COLO668 (cell line): ENCODE results near the gene SPON2.

Experiments
- DNase-seq: peaks from one replicate; lab custom pipeline; 2025; ENCODE audit not compliant: unreplicated experiment; lab: John Stamatoyannopoulos, UW

The SPON2 gene

DNA sequence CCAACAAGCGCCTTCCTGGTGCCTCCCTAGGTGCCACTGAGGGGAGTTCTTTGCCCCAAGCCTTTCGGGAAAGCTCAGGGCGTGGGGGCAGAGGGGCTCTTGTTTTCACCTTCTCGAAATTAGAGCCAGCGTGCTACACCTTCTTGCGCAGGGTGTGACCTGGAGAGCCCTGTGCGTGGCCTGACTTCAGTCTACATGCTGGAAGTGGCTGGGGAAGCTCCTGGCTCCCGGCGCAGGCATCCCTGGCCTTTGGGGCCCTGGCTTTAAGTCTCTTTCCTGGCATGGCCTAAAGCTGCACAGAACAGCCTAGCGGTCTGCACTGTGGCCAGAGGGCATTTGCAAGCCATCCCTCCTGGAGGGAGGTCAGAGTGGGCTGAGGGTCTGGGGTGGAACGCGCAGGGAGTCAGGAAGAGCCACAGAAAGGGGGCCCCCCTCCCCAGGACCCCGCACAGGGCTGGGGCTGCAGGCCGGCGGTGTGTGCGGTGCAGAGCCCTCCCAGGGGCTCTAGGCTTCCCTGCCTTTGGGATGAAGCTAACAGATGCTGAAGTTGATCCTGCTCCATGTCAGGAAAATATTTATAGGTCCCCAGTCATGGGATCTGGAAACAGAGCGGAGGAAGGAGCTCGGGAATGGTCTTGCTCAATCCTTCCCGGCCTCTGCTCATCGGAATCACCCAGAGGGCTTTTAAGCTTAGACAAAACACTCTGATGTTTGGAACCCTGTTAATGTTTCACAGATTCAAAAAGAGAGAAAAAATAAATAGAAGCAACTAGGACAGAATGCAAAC is 781 bp upstream of the SPON2 start:
- DNase-seq: no peak

DNA sequence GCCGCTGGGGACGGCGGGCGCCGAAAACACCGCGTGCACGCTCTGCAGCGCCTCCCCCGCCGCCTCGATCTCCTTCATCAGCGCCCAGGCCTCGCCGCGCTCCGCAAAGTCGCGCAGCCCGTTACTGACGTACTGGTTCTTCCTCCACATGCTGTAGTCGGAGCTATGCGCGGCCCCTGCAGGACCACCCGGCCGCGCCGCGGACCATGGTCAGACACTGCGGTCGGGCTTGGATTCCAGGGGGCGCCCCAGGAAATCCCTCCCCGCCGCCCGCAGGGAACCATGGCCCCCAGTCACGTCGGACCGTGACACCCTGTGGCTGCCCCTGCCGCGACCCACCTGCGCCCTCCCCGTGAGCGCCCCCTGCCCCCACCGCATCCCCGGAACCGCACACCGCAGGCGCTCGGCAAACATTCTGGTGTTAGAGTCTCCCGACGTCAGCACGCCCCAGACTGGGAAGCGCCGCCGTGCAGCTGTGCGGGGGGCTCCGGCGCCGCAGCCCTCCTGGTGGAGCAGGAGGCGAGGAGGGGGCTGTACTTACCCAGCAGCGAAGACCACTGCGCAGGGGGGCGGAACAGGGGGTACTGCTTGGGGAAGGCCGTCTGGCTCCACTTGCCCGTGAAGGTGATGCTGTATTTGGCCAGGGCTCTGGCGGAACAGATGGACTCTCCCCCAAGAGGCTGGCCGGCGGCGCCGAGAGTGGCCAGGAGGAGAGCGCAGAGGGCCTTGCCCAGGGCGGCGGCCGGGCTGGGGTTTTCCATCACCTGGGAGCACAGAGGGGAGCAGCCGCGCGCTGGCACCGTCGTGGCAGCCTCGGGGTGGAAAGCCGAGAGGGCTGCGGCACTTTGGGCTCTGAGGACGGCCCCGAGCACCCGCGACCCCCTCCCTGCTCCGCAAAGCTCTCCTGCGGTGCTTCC is 814 bp downstream of the SPON2 start:
- DNase-seq: no peak

DNA sequence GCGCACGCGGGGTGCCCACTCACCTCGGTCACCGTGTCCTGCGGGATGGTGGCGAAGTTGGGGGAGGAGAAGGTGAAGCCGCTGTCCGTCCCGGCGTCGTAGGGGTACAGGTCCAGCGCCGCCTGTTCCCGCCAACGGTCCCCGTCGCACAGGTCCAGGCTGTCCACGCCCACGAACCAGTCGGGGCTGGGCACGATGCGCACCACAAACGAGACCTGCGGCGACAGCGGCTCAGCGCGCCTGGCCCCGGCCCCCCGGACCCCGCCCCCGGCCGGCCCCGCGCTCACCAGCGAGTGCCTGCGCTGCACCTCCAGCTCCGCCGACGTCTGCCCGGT is 1.4 kb downstream of the SPON2 start:
- no peak for DNase-seq

DNA sequence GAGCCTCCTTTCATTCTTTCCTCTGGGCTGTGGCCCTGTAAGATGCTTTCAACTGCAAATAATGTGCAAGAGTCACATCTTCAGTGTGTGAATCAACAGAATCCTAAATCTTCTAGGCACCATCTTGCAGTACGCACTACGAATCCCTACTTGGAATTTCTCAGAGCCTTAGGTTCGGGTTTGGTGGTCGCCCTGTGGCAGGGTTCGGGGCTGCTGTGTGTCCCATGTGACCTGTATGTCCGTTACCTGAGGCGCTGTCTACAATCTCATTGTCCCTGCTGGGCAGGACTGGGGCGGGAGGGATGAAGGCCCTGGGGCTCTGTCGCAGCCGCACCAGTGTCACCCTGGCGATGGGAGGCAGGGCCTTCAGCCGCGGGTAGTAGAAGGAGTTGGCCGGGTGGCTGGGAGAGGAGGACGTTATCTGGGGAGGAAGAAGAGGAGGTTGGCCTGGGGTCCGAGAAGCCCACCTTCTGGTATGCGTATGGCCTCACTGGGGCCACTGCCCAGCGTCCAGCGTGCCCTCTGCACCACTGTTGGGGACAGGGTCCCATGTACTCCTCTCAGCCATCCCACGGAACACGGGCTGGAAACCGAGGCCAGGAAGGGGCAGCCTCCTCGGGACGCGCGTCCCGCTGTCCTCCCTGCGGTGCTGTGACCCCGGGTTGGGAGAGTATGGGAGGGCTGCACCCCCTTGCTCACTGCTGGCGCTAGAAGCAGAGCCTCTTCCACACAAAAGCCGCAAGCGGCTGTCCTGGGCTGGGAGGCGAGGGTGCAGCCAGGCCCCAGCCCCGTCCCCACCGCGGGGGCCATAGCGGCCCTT is 2.0 kb downstream of the SPON2 start:
- no peak for DNase-seq

DNA sequence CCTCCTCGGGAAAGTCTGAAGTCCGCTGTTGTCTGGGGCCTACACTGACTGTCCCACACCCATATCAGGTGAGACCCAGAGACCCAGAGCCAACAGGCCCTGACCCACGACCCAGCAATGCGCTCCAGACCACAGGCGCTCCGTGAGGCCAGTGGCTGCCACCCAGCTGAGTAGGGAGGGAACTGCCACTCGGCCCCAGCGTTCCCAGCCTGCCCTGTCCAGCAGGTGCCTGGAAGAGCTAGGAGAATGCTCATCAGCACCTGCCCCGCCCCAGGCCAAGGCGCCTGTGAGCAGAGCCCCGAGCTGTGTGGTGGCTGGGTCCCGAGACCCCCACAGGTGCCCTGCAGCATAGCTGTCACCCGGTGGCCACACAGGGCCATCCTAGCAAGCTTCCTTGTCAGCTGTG is 2.7 kb downstream of the SPON2 start:
- no peak for DNase-seq

DNA sequence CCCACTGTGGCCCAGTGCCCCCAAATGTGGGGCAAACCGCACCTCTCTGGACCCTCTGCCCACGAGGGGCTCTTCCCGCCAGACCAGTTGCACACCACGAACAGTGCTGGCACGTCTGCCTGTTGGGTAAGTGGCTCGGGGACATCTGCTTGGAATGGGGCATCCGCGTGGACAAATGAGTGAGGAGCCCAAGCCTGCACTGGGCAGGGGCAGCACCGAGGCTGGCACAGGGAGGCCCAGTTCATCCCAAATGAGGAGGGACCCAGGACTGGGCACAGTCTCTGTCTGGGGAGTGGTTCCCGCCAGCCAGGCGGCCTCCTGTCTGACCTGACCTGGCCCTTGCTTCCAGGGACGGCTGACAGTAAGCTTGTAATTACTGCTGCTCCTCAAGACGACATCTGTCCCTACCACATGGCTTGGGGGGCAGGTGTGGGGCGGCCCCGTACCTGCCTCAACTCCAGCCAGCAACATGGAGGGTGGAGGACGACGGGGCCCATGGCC is 3.2 kb downstream of the SPON2 start:
- DNase-seq: no peak

DNA sequence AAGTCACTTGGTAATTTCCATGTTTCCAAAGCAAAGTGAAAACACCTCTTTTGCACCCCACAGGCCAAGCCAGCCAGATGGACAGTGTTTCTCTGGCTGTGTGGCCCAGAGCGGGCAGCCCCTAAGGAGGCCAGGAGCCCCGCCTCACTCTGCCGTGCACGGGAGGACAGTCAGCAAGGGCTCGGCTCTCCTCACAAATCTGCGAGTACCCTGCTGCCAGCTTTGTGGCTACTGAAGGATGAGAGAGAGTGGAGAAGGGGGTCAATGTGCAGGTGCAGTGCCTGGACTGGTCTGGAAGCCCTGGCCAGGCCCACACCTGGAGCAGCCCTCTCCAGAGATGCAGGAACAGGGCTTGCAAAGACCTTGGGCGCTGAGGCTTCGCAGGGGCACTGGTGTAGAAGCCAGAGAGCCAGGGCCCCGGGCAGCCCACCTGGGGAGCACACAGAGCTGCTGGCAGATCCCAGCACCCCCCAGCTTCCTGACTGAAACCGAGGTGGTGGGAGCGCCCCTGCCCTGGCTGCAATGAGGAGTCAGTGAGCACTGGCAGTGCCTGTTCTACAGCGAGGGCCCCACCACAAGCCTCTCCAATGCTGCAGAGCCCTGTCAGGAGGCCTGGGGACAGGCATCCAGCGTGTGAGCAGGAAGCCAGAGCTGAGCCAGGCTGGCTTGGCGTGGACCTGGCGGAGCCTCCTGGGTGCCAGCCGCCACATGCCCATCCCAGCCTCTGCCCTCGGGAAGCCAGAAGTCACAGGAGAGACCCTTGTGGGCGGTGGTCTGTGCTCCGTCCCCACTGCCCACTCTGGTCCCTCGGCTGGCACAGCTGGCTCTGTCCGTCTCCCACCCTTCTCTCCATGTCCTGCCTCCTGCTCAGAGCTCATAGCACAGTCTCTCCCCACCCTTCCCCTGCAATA is 3.9 kb downstream of the SPON2 start:
- DNase-seq: no peak

DNA sequence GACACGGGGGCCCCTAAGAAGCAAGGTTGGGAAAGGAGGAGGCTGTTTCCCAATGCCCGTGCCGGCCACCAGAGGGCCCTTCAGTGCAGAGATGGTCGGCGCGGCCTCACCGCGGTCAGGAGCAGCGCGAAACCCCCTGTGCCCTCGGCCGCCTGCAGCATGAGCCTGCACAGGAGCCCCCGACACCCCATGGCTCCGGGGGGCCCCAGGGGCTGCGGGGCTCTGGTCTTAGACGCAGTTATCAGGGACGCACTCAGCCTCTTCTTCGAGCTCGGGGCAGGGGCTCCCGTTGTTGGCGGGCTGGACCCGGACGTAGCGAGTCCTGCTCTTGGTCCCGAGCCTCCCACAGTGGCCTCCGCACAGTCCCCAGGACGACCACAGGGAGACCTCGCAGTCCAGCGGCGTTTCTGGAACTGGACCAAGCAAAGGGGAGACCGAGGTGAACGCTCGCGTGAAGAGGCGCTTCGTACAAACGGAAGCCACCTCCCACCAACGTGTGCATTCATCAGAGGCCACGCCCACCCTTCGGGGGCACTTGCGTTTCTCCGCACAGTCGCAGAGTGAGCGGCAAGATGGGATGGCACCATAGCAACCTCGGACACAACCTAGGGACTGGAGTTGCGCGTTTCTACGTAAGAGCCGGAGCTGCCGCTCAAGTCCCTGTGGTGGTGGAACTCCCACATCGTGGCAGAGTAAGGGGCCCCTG is 5.0 kb downstream of the SPON2 start:
- peak; percentile 82 for DNase-seq

DNA sequence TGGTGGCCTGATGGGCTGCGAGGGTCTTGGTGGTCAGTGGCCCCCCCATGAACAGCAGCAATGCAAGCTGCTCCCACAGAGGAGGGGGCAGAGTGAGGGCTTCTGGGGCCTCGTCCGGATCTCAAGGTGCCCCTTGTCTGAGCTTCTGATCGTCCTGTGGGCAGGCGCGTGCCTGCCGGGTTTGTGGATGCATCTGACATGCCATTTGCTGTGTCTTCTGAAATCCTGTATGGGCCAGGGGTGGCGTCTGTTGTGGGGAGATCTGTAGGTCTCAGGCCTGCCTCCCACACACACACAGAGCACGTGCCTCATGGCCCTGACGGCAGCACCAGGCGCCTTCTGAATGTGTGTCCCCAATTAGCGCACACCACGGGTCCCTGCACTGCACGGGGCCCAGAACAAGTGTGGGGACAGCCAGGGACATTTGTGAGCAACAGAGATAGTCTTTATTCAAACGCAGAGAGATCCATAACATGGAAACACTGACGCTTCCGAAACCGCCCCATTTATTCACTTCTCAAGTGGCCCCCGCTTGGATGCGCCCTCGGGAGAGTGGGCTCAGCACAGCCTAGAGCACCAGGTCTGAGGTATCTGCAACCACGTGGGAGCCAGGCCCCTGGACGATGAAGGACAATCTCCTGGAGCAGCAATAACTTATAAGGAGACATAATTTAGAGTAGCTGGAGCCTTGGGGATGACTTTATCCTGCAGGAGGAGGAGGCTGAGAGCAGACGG is 5.7 kb downstream of the SPON2 start:
- no peak for DNase-seq

DNA sequence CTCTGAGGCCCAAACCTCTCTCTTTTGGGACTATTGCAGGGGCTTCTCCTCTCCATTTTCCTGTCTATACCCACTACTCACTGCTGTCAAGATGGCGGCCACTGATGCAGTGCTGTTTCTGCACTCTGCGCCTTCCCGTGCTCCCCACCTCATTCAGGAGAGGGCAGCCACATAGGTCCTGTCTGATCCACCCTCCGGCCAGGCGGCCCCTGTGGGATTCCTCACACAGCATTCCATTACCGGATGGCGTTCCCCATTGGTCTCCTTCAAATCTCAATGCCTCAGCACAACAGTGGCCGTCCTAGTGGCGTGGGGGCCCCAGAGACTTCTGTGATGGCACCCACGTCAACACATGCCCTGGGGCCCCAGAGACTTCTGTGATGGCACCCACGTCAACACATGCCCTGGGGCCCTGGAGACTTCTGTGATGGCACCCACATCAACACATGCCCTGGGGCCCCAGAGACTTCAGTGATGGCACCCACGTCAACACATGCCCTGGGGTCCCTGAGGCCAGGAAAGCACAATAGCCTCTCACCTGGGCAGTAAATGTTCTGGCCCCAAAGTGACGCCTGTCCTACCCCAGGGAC is 7.3 kb downstream of the SPON2 start:
- DNase-seq: no peak

DNA sequence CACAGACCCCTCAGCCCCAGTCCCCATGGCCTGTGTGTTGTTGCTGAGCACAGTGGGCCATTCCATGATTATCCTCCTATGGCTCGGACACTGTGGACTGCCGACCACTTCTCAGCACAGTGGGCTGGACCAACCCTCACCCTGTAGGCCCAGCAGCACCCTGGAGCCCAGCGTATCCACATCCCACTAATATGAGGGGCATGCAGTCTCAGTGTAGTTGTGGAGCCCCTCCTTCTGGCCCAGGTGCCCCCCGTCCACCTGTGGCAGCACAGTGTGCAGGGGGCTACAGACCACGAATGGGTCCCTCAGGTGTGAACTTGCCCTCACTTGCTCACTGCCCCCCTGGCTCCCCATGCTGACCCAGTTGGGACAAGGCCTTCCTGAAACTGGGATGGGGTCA is 7.9 kb downstream of the SPON2 start:
- no peak for DNase-seq

DNA sequence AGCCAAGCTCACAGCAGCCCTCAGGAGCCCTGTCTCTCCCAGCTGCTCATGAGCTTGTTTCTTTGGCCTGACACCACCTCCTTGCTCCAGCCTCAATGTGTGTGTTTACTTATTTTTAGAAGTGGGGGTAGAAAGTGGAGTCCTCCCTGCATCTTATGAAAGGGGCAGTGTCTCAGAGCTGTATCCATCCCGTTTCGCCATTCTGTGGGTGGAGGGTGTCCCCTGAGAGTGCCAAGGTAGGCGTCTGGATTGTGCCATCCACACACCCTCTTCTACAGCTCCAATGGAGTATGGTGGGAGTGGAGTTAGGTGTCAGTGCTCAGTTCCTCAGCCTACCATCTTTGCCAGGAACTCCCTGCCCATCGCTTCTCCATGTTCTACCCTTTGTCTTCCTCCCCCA is 8.3 kb downstream of the SPON2 start:
- DNase-seq: no peak

DNA sequence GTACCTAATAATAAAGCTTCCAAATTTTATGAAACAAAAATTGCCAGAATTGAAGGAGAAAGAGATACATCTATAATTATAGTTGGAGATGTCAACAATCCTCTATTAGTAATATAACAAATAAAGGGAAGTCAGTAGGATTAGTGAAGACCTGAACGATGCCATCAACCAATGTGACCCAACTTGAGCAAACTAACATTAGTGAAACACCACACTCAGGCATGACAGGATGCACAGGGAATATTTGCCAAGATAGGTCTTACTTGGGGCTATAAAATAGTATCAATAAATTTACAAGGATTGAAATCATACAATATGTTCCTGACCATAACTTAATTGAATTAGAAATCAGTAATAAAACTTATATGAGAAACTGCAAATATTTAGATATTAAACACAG is 12.0 kb downstream of the SPON2 start:
- DNase-seq: no peak

DNA sequence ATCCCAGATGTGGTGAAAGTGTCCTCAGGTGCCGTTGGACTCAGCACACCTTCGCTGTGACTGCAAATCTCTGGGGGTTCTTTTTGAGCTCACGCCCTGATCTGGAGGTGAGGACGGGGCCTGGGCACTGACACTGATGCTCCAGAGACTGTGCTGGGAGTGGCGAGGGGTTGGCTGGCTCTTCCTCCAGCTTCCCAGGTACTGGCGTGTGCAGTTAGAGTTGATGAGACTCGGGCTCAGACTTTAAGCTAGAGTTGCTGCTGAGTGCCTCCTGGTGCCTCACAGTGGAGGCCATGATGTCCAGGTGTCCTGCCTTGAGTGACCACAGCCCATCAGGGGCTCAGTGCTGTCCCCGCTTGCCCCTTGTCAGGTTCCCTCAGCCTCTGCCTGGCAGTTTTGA is 16.3 kb downstream of the SPON2 start:
- no peak for DNase-seq

DNA sequence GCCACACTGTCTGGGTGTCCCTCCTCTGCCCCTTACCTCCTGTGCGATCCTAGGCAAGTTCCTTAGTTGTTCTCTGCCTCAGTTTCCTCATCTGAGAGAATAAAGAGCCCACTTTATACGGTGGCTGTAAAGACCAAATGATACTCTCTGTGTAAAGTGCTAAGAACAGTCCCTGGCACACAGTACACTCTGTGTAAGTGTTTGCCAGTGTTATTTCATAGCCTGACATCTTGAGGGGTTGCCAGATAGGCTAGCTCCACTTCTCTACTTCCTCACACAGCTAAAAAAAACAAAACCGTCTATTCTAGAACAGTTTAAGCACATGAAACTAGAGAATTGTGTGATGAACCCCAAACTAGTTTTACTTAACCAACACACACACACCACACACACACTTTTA is 17.1 kb downstream of the SPON2 start:
- DNase-seq: no peak

DNA sequence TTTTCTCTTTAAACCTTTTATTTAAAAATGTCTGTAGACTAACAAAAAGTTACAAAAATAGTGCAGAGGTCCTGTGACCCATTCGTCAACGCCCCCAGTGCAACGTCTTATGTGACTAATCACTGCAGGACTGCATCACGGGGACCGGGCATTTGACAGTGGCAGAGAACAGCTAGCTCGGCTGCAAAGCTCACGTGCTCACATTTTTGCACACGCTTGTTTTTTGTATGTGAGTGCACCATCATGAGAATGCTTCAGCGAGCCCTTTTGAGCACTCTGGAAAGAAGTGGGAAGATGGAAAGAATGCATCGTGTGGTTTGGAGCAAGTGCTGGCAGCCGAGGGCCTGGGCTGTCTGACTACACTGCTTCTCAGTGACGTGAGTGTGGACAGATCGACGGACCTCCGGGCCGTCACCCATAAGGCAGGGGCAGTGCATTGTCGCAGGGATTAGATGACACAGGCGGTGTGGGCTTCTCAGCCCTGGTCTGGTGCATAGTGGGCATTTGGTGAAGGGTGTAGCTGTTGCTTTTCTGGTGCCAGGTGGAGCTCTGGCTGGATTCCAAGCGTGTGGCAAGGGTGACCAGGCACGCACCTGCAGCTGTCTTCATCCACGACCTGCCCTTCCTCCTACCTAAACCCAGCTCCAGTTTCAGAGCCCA is 17.7 kb downstream of the SPON2 start:
- DNase-seq: peak; percentile 74

DNA sequence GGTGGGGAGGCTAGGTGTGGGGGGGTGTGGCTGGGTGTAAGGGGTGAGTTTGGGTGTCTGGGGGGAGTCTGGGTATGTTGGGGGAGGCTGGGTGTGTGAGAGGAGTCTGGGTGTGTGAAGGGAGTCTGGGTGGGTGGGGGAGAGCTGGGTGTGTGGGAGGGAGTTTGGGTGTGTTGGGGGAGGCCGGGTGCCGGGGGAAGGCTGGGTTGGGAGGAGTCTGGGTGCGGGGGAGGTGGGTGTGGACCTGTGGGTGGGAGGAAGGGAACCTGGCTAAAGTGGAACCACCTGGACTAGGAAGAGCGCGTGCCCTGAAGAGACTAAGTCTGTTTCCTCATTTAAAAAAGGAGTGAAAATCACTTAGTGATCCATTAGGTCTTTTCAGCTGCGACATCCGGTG is 18.3 kb downstream of the SPON2 start:
- DNase-seq: no peak

DNA sequence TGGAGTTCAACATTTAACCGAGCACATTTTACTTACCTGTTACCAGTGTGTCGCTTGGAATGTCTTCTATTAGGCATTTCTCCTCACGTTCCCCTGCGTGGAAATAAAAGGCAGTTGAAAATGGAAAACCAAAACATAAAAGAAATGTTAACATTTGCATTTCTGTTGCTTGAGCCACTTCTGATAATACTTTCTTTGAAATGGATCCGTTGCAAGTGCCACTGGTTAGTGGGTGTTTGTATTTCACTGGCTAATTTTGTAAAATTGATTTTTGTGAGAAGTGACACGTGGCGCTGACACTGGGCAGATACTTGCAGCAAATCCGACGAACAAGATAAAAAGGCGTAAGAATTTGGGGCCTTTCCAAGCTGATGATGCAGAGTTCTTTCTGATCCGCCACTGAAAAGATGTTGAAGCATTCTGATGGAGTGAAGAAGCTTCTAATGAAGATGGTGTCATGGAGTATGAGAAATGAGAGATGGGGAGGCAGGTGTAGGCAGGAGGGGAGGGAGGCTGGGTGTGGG is 18.8 kb downstream of the SPON2 start:
- no peak for DNase-seq
